IPS-15b (cell line): Measurements from ENCODE around the gene SLC30A2.

Experiments used
- H3K27me3 ChIP-seq: one replicate; pipeline ENCODE4 v1.6.1; 2013; ENCODE audit warnings: low read length; ENCODE audit not compliant: control insufficient read depth, insufficient read depth
- H3K36me3 ChIP-seq: one replicate; pipeline ENCODE4 v1.6.1; 2013; ENCODE audit warnings: low read length; ENCODE audit not compliant: control insufficient read depth, insufficient read depth
- H3K4me1 ChIP-seq: one replicate; pipeline ENCODE4 v1.6.1; 2013; ENCODE audit warnings: mild to moderate bottlenecking, low read length; ENCODE audit not compliant: control insufficient read depth, insufficient read depth
- H3K4me3 ChIP-seq: one replicate; pipeline ENCODE4 v1.5.1; 2013; ENCODE audit warnings: low read depth, low read length
- H3K9ac ChIP-seq: one replicate; pipeline ENCODE4 v1.6.1; 2013; ENCODE audit warnings: low read depth, mild to moderate bottlenecking, low read length
- H3K9me3 ChIP-seq: one replicate; pipeline ENCODE4 v1.6.1; 2013; ENCODE audit warnings: mild to moderate bottlenecking, low read length; ENCODE audit not compliant: control insufficient read depth, insufficient read depth

SLC30A2 gene

DNA sequence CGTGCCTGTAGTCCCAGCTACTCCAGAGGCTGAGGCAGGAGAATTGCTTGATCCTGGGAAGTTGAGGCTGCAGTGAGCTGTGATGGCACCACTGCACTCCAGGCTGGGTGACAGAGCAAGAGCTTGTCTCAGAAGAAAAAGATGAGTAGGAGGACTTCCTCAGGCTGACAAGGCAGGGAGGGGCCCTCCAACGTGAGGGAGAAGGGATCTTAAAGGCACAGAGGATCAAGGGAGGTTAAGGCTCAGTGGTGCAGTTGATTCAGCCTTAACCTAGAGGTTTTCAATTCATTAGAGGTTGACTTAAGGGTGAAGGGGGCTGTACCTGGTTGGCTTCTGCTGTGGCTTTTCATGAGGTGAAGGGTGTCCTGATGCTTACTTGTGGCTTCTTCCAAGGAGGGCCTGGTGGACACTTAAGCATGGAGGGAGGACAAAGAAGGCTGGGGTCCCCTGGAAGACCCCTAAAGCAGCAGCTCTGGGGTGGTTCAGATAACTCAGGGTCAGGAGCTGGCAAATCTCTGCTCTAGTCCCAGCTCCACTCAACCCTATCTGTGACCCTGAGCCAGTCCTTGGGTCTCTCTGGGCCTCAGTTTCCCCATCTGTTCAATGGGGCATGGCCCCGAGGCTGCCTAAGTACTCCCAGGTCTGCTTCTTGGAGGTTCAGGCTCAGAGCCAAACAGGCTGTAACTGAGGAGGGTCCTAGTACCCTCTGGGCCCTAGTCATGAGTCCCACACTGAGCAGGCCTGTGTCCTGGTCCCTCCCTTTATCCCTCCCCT is 18.0 kb downstream of the SLC30A2 start:
- Histone ChIP-seq H3K27me3 (peaks cover 4% of the 10 kb centered on the region), H3K9ac (no peak overlapping the region), H3K9me3 (no peaks in the 10 kb centered on the region), H3K4me3 (no peak overlapping the region), H3K36me3 (no peaks in the 10 kb centered on the region), H3K4me1 (no peaks in the 10 kb centered on the region)

DNA sequence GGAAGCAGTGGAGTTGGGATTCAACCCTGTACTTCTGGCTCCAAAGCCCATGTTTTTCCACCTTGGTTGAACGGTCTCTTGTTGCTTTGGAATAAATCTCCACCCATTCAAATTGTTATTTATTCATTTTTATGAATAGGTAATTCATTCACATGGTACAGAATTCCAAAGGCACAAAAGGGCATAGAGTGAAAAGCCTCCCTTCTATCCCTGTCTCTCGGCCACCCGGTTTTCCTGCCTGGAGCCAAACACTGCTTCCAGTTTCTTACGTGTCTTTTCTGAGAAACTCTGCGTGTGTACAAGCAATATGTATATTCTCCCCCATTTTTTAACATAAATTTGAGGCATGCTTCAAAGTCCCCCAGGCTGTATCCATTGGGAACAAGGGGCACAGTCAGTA is 20.4 kb downstream of the SLC30A2 start:
- Histone ChIP-seq H3K4me3 (no peak overlapping the region), H3K4me1 (peaks cover 4% of the 10 kb centered on the region), H3K36me3 (no peaks in the 10 kb centered on the region), H3K27me3 (no peaks in the 10 kb centered on the region), H3K9me3 (no peaks in the 10 kb centered on the region), H3K9ac (no peak overlapping the region)

DNA sequence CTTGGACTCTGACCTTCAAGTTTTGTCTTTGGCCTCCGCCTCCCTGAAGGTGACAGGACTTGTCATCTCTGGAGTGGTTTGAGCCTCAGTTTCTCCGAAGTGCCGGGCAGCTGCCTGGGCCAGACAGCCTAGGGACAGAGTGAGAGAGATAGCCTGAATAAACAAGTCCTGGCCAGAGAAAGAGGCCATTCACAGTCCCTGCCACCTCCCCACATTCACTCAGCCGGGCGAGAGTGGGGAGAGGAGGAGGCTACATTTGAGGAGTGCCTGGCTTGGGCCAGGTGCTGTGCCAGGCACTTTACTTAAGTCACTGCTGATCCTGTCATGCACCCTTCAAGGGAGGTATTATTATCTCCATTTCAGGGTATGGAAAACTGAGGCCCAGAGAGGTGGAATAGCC is 20.9 kb downstream of the SLC30A2 start:
- H3K36me3 ChIP-seq: no peaks in the 10 kb centered on the region
- H3K9ac ChIP-seq: no peak overlapping the region
- no peaks in the 10 kb centered on the region for H3K27me3 ChIP-seq
- no peaks in the 10 kb centered on the region for H3K9me3 ChIP-seq
- H3K4me1 ChIP-seq: peaks cover 4% of the 10 kb centered on the region
- H3K4me3 ChIP-seq: no peak overlapping the region

GRCh38 chr1:26023826-26024225 is 22.1 kb downstream of the SLC30A2 start:
- H3K4me1 ChIP-seq: peaks cover 4% of the 10 kb centered on the region

DNA sequence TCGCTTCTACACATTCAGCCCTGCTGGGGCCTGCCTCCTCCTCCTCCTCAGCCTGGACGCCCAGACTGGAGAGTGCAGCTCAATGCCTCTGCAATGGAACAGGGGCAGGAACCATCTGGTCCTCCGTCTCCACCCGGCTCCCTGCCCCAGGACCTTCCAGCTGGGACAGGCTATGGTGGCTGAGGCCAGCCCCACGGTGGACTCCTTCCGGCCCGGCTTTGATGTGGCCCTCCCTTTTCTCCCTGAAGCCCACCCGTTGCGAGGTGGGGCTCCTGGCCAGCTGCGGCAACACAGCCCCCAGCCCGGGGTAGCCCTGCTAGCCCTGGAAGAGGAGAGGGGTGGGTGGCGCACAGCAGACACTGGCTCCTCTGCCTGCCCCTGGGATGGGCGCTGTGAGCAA is 22.9 kb downstream of the SLC30A2 start:
- Histone ChIP-seq H3K27me3 (no peaks in the 10 kb centered on the region), H3K9me3 (no peaks in the 10 kb centered on the region), H3K4me1 (peaks cover 4% of the 10 kb centered on the region), H3K36me3 (no peaks in the 10 kb centered on the region), H3K9ac (no peak overlapping the region), H3K4me3 (no peak overlapping the region)

More at GRCh38 chr1:26023826-26024225, 22.1 kb downstream of the SLC30A2 start:
- H3K4me3 ChIP-seq: no peak overlapping the region
- no peaks in the 10 kb centered on the region for H3K9me3 ChIP-seq
- no peaks in the 10 kb centered on the region for H3K36me3 ChIP-seq
- no peaks in the 10 kb centered on the region for H3K27me3 ChIP-seq
- H3K9ac ChIP-seq: no peak overlapping the region

DNA sequence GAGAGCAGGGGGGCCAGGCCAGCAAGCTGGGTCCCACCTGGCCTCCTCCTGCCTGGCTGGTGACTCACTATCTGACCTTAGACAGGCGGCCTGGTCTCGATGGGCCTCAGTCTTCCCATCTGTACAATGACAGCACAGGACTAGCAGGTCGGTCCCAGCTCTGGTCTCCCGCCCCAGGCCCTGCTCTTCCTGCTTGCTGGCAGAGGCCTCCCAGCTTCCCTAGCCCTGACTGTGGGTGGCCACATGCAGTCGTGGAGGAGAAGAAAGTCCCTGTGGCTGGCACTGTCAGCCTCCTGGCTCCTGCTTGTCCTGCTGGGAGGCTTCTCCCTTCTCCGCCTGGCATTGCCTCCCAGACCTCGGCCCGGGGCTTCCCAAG is 23.5 kb downstream of the SLC30A2 start:
- Histone ChIP-seq H3K4me1 (peaks cover 4% of the 10 kb centered on the region), H3K9ac (no peak overlapping the region), H3K4me3 (no peak overlapping the region), H3K9me3 (no peaks in the 10 kb centered on the region), H3K27me3 (no peaks in the 10 kb centered on the region), H3K36me3 (no peaks in the 10 kb centered on the region)

DNA sequence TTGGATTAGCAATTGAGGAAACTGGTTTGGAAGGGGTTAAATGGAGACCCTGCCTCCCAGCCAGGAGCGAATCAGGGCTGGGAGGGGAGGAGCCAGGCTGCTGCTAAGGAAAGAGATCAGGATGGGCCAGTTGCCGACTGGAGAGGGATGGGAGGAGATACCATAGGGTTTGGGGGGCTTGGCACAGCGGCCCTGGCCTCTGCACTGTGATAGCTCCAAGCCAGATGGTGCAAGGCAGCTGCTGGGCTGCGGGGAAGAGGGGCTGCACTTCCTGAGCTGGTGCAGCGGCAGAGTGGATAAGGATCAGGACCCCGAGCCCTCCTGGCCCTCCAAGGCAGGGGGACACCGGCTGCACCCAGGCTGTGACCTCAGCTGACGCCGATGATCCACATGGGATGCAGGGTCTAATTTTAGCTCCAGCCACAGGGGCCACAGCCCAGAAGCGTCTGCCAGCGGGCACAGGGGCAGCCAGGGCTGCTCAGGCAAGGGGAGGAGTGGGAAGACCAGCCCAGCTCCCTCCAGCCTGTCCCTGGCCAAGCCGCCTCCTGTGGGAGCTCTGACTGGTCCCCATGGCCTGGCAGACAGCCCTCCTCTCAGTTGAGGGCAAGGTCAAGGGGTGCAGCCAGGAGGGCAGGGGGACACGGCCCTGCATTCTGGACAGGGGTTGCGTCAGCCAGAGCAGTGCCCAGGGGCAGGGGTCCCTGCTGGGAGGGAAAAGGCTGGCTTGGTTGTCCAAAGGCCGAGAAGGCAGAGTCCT is 24.1 kb downstream of the SLC30A2 start, which contains the start of gene EXTL1:
EXTL1 (plus strand) TSS at position 129 of the 757 bp plus-strand sequence. CDS start 872 bp downstream, outside the sequence.
- Histone ChIP-seq H3K4me1 (peaks cover 4% of the 10 kb centered on the region), H3K9me3 (no peaks in the 10 kb centered on the region), H3K27me3 (no peaks in the 10 kb centered on the region), H3K4me3 (peak within 1 kb of the TSS; percentile 62), H3K9ac (peak within 1 kb of the TSS; percentile 49), H3K36me3 (no peaks in the 10 kb centered on the region)

DNA sequence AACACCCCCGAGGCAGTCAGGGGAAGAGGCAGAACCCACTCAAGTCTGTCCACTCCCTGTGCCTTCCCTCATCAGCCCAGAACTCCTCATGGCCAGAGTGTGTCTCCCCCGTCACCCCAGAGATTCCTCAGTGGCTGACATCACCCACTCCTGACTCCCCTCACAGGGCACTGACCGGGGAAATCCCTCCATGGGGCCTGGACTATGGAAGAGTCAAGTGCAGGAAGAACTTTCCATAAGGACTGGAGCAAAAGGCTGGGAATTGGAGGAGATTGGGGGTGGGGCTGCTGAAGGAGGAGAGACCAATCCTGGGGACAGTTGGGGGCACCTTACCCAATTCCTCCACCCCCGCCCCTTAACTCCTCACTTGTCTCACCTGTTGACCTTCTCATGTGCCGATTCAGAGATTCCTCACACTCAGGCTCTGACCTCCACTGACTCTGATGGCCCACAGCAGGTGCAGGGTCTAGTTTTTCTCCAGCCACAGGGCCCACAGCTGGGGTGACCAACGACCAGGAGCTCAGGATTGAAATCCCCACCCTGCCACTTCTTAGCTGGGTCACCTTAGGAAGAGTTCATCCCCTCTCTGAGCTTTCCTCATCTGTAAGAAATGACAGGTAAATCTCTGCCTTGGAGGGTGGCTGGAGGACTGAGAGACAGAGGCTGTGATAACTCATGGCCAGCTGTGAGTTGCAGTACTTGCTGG is 24.8 kb downstream of the SLC30A2 start:
- peaks cover 4% of the 10 kb centered on the region for H3K4me1 ChIP-seq
- no peaks in the 10 kb centered on the region for H3K27me3 ChIP-seq
- no peak overlapping the region for H3K9ac ChIP-seq
- no peak overlapping the region for H3K4me3 ChIP-seq
- H3K36me3 ChIP-seq: no peaks in the 10 kb centered on the region
- no peaks in the 10 kb centered on the region for H3K9me3 ChIP-seq

- peaks cover 4% of the 10 kb centered on the region for H3K4me1 ChIP-seq
- no peak overlapping the region for H3K4me3 ChIP-seq
- H3K9me3 ChIP-seq: no peaks in the 10 kb centered on the region
- H3K27me3 ChIP-seq: no peaks in the 10 kb centered on the region
- H3K9ac ChIP-seq: no peak overlapping the region
- no peaks in the 10 kb centered on the region for H3K36me3 ChIP-seq
Observed at GRCh38 chr1:26020330-26020768, 25.6 kb downstream of the SLC30A2 start.

- H3K9me3 ChIP-seq: no peaks in the 10 kb centered on the region
- H3K9ac ChIP-seq: no peak overlapping the region
- no peaks in the 10 kb centered on the region for H3K36me3 ChIP-seq
- no peaks in the 10 kb centered on the region for H3K27me3 ChIP-seq
- no peak overlapping the region for H3K4me3 ChIP-seq
- H3K4me1 ChIP-seq: peaks cover 4% of the 10 kb centered on the region
Observed at GRCh38 chr1:26019641-26020315, 26.1 kb downstream of the SLC30A2 start.

- H3K36me3 ChIP-seq: no peaks in the 10 kb centered on the region
- no peak overlapping the region for H3K4me3 ChIP-seq
- no peaks in the 10 kb centered on the region for H3K27me3 ChIP-seq
- no peaks in the 10 kb centered on the region for H3K9me3 ChIP-seq
- H3K4me1 ChIP-seq: peaks cover 4% of the 10 kb centered on the region
- H3K9ac ChIP-seq: no peak overlapping the region
Observed at GRCh38 chr1:26017606-26018005, 28.3 kb downstream of the SLC30A2 start.
